ENCODE data around the gene LRP1. TPM values are rescaled to one million over a fixed set of nuclear protein-coding genes. Genes with fewer than 3 reads are reported as not detected.
A peak's percentile ranks its signal among the peaks of the same experiment; 100 is the strongest.

Gene LRP1
- total RNA-seq, 1 experiment from 2014 or later, result 39.0 TPM

DNA sequence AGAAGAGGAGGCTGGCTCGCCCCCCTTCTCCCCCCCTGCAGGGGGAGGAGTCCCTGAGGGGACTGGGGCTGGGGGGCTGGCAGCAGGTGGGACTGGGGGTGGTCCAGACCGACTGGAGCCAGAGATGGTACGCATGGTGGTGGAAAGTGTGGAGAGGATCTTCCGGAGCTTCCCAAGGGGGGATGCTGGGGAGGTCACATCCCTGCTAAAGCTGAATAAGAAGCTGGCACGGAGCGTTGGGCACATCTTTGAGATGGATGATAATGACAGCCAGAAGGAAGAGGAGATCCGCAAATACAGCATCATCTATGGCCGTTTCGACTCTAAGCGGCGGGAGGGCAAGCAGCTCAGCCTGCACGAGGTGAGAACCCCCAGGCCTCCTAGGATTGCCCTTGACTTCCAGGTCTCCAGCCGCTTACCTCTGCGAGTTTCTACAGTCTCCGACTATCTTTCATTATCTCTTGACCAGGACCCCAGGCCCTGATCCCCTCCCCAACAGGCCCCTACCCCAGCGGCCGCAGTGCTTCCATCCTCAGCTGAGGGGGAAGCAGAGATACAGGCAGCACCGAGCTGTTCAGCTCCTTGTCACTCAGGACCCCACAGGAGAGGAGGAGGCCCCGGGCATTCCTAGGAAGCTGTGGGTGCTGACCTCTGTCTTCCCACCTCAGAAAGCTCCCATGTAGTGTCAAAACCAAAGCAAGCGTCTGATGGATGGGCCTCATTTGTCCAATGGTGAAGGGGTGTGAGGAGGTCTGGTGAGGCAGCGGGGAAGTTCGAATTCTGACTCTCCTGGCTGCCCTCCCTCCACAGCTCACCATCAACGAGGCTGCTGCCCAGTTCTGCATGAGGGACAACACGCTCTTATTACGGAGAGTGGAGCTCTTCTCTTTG, 36.4 kb upstream of the LRP1 start:
- DNase-seq, result no peak
- Histone ChIP-seq H3K4me3 (no peak overlapping the region), H3K36me3 (peaks cover 54% of the 10 kb centered on the region), H3K9me3 (no peaks in the 10 kb centered on the region), H3K27me3 (no peaks in the 10 kb centered on the region)

DNA sequence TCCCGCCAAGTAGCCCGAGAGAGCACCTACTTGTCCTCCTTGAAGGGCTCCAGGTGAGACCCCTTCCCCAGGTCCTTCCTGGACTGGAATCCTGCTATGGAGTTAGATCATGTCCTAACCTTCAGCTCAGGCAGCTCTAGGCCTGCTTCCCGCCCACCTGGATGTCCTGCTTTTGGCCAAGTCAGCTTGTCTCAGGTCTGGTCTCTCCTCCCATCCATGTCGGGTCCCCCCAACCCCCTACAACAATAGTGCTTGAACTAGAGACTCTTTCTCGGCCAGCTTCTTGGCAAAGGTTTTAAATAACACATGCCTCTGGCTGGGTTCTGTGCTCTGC, 35.8 kb upstream of the LRP1 start:
- Histone ChIP-seq H3K36me3 (peaks cover 58% of the 10 kb centered on the region), H3K27me3 (no peaks in the 10 kb centered on the region), H3K9me3 (no peaks in the 10 kb centered on the region), H3K4me3 (no peak overlapping the region)
- DNase-seq, result no peak

DNA sequence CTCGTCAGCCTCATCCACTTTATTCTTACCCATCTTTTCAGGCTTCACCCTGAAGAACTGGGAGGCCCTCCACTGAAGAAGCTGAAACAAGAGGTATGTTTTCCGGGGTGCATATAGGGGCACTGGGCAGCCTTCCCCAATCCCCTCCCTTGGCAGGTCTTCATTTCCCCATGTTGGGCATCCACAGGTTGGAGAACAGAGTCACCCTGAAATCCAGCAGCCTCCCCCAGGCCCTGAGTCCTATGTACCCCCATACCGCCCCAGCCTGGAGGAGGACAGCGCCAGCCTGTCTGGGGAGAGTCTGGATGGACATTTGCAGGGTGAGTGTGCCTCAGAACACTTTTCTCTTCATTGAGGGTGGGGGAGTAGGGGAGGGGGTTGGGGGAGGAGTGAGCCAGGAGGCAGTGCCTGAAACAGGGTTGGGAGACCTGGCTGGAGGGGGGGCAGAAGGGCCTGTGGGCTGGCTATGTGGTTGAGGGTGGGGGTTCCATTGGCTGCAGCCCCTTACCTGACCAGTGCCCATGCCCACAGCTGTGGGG, 35.3 kb upstream of the LRP1 start:
- DNase-seq, result no peak
- no peak overlapping the region for H3K4me3 ChIP-seq
- H3K36me3 ChIP-seq, result peaks cover 58% of the 10 kb centered on the region
- H3K9me3 ChIP-seq, result no peaks in the 10 kb centered on the region
- H3K27me3 ChIP-seq, result no peaks in the 10 kb centered on the region

DNA sequence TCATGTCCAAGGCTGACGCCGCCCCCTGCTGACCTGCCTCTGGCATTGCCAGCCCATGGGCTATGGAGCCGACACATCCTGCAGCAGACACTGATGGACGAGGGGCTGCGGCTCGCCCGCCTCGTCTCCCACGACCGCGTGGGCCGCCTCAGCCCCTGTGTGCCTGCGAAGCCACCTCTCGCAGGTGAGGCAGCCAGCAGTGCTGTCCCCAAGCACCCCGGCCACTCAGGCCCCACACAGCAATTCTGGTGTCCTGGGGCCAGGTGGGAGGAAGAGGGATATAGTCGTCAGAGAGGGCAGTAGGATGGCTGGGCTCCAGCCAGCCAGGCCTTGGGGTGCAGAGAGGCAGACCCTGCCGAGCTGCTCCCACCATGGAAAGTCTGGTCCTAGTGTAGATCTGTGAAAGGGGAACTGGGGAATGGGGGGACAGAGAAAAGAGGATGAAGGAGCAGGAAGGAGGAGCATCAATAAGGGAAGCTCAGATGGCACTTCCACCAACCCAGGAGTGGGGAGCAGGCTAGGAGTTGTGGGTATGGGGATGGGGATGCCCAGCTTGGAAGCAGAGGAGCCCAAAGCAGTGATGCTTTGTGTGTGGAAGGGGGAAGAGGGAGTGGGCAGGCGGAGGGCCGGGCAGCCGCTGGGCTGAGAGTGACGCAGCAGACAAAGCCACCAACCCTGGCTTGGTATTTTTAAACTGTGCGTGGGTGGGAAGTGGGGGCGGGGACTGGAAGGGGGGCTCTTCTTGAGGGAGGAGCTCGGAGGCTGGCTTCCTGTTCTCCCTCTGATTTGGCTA, 34.7 kb upstream of the LRP1 start:
- H3K27me3 ChIP-seq, result no peaks in the 10 kb centered on the region
- H3K4me3 ChIP-seq, result no peak overlapping the region
- peaks cover 58% of the 10 kb centered on the region for H3K36me3 ChIP-seq
- H3K9me3 ChIP-seq, result no peaks in the 10 kb centered on the region
- peak; percentile 35 for DNase-seq

DNA sequence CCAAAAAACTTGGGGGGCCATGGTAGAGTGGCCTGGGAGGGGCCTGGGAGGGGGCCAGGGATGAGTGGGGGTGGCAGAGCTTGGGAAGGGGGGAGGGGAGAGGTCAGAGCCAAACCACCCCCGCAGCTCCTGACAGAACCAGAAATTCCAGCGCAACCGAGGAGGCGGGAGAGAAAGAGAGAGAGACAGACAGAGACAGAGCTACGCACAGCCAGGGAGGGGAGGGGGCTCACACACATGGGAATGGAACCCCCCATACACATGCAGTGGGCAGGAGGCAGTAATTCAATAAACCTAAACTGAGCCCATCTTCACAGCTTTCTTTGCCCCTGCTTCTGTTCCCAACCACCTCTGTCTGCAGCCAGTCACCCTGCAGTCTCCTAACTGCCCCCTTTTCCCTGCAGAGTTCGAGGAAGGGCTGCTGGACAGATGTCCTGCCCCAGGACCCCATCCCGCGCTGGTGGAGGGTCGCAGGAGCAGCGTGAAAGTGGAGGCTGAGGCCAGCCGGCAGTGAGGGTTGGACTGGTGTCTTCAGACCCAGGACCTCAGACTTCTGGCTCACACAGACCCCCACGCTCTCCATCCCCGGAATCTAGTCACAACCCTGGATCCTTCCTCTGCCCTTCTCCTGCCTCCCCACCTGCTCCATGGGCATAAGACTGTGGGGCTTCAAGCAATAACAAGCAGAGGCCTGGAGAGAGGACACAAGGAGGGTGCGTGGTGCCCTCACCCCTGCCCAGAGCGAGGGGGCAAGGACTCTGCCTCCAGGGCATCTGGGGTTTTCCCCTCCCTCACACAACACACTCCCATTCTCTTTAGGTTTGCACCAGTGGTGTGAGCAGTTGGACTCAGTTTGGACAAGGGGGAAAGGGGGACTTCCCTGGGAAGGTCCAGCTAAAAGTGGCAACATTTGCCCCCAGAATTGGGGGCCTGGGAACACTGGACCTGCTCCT, 33.8 kb upstream of the LRP1 start:
- Histone ChIP-seq H3K36me3 (peaks cover 58% of the 10 kb centered on the region), H3K9me3 (no peaks in the 10 kb centered on the region), H3K4me3 (no peak overlapping the region), H3K27me3 (no peaks in the 10 kb centered on the region)
- no peak for DNase-seq

DNA sequence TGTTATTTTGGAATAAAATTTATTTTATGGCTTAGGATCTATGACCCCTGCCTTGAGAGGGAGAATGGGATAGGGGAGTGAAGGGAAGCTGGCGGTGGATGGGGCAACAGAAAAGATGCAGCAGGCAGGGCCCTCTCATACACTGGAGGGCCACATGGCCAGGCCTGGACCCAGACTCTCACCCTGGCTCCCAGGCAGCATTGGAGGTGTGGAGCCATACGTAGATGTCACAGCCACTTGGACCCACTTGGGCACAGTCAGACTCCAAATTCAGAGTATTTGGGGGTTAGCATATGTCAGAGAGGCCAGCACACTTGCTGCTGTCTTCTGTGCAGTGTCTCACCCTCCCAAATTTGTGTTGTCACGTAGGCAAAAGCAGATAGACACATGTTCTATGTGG, 32.8 kb upstream of the LRP1 start:
- peaks cover 51% of the 10 kb centered on the region for H3K36me3 ChIP-seq
- no peak for DNase-seq
- no peaks in the 10 kb centered on the region for H3K27me3 ChIP-seq
- H3K9me3 ChIP-seq, result no peaks in the 10 kb centered on the region
- no peak overlapping the region for H3K4me3 ChIP-seq

DNA sequence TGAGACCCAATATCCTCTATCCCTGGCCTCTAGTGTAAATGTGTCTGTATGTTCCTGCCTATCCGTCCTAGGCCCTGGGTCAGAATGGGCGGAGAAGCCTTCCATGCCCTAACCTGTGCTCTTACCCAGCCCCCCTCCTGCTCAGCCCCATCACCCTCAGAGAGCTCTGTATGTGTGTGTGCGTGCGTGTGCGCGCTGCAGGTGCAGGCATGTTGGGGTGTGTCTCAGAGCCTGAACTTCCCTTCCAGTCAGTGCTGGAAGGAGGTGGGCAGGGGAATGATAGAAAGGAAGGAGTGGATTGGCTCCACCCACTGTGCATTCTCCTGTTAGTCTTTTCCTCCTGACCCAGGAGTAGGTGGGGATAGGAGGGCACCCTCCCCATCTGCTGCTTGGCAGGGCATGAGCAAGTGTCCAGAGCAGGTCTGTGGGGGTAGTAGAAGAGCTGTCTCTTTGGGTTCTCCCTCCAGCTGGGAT, 32.1 kb upstream of the LRP1 start:
- no peaks in the 10 kb centered on the region for H3K9me3 ChIP-seq
- no peak overlapping the region for H3K4me3 ChIP-seq
- peaks cover 44% of the 10 kb centered on the region for H3K36me3 ChIP-seq
- no peaks in the 10 kb centered on the region for H3K27me3 ChIP-seq
- peak; percentile 45 for DNase-seq

DNA sequence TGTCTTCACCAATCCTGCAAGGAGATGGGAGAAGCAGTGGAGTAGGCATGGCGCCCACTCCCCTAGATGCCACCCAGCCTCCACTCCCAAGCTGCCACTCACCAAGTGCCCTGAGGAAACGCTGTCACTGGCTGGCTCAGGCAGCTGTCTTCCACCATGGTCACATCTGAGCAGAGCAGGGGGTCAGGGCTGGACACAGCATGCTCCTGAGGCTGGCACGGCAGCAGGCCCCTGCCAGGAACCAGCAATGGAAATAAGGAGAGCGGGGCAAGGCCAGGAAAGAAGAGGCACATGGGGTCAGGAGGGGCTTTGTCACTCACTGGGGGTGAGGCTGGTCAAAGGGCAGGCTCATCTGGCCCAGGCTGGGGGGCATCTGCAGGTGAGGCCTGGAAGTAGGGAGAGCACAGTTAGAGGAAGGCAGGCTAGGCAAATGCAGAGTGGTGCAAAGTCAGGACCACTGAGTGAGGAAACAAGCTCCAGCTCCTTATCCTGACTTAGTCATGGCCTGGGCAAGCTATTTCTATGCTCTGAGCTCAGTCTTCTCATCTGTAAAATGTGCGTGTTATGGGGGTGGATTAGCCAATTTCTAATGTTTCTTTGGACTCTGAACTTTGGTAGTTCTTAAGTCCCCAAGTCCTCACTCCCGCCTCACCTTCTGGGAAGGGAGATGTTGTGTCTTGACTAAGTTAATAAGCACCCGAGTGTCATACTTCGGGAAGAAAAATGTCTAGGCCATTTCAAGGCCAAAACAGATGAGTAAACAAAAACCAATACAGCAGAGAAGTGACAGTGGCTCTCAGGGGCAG, 31.3 kb upstream of the LRP1 start:
- H3K27me3 ChIP-seq, result no peaks in the 10 kb centered on the region
- peaks cover 36% of the 10 kb centered on the region for H3K36me3 ChIP-seq
- no peak overlapping the region for H3K4me3 ChIP-seq
- H3K9me3 ChIP-seq, result no peaks in the 10 kb centered on the region
- no peak for DNase-seq

DNA sequence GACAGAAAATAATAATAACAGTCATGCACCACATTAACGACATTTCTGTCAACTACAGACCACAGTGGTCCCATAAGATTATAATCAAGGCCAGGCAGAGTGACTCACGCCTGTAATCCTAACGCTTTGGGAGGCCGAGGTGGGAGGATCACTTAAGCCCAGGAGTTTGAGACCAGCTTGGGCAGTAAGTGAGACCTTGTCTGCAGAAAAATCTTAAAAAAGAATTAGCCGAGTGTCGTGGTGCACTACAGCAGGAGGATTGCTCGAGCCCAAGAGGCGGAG, 30.8 kb upstream of the LRP1 start:
- Histone ChIP-seq H3K9me3 (no peaks in the 10 kb centered on the region), H3K27me3 (no peaks in the 10 kb centered on the region), H3K4me3 (no peak overlapping the region), H3K36me3 (peaks cover 32% of the 10 kb centered on the region)
- no peak for DNase-seq

DNA sequence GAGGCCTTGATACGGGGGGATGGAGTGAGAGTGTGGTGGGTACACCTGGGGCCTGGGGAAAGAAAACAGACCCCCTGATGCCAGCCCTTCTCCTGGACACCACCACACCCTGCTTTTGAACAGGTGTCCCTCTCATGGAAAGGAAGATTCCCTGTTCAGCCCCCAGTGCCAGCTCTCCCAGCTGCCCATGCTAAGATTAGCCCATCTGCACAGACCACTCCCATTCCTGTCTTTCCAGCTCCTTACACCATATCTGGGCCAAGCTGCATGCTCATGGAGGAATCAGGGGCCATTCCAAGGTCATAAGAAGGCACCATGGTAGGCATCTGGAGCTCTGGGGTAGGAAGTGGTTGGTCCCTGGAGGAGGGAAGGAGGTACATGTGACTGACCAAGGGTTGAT, 29.7 kb upstream of the LRP1 start:
- H3K27me3 ChIP-seq, result no peaks in the 10 kb centered on the region
- H3K36me3 ChIP-seq, result peaks cover 25% of the 10 kb centered on the region
- no peak overlapping the region for H3K4me3 ChIP-seq
- DNase-seq, result no peak
- H3K9me3 ChIP-seq, result no peaks in the 10 kb centered on the region

DNA sequence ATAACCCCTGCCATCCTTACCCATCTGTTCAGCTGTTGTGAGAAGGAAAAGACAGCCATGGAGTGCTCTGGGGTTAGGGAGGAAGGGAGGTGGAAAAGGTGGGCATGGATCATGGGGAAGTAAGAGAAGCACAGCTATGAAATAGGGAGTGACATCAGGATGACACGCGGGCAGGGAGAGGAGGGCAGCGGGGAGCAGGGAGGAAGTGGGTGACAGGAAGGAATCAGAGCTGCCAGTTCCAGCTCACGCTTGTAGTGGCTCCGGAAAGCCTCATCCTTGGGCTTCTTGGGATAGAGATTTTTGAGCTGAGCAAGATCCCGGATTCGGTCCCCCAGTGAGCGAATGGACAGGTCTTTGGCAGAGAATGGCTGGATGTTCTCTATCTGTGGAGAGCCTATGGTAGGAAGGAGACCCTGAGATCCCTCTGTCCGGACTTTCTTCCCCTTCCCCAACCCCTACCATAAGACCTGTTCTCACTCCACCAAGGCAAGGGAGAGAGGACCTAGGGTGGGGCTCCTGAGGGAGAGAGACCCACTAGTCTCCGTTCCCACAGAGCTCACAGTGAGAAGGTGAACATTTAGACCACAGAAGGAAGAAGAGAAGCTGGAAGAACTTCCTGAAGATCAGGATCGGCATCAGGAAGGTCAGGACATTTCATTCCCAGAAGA, 29.1 kb upstream of the LRP1 start:
- no peak overlapping the region for H3K4me3 ChIP-seq
- H3K9me3 ChIP-seq, result no peaks in the 10 kb centered on the region
- no peak for DNase-seq
- no peaks in the 10 kb centered on the region for H3K27me3 ChIP-seq
- H3K36me3 ChIP-seq, result peaks cover 24% of the 10 kb centered on the region

DNA sequence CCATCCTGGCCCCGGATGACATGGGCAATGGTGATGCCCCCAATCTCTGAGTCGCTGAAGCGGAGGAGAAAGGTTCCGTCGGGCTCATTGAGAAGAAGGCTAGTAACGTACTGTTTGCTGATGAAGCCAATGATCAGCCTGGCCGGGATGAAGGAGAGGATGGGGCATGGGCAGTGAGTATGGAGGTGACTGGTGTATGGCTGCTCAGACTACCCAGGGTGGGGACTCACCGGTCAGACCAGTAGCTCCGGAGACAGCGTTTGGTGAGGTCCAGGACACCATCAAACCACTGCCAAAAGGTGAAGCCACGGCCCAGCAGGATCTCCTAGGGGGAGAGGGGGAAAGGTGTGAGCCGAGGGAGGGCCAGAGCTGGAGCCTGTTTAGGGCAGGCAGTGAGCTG, 28.5 kb upstream of the LRP1 start:
- Histone ChIP-seq H3K9me3 (no peaks in the 10 kb centered on the region), H3K36me3 (peaks cover 19% of the 10 kb centered on the region), H3K27me3 (no peaks in the 10 kb centered on the region), H3K4me3 (no peak overlapping the region)
- DNase-seq, result no peak

DNA sequence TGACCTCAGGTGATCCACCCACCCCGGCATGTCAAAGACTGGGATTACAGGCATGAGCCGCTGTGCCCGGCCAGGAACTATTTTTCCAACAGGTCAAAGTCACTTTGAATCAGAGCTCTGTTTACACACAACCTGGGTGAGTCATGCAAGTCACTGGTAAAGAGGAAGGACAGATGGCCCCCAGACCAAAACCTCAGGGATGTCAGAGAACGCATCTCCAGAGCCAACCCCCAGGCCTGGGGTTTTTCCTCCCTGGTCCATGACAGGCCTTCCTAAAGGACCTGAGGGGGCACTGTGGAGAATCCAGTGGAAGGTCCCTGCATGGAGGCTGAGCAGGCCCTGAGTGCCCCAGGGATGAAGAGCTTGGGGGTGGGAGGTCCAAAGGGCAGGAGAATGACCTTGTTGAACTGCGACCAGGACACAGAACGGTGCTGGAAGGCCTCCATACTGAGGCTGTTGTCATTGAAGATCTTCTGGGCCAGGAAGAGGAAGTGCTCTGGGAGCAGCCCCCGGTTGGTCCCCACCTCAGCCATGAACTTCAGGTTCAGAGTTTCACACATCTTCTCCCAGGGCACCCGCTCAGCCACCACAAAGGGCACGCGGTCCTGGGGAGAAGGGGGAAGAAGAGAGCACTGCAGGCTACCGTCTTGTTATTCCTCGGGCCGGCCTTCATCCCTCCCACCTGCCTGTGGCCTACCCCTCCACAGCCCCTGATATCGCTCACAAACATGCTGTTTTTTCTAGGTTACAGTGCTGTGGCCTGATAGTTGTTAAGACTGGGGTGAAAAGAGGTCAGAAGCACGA, 26.2 kb upstream of the LRP1 start:
- Histone ChIP-seq H3K27me3 (no peaks in the 10 kb centered on the region), H3K36me3 (peaks cover 14% of the 10 kb centered on the region), H3K4me3 (no peak overlapping the region), H3K9me3 (no peaks in the 10 kb centered on the region)
- no peak for DNase-seq

DNA sequence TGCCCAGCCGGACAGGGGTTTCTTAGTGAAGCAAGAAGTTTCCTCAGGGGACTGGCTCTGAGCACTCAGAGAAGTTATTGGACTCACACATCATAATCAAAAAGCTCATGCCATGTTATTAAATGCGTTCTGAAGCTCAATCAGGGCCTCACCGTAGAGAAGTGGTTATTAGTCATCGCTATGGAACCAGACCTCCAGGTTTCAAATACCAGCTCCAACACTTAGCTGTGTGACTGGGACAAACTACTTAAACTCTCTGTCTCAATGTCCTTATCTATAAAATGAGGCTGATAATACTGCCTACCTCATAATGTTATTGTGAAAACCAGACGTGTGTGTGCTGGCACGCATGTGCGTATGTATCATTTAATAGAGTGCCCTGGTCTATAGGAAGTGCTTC, 24.4 kb upstream of the LRP1 start:
- DNase-seq, result no peak
- Histone ChIP-seq H3K9me3 (no peaks in the 10 kb centered on the region), H3K4me3 (no peak overlapping the region), H3K27me3 (no peaks in the 10 kb centered on the region), H3K36me3 (peaks cover 11% of the 10 kb centered on the region)

Measured in MG63 (cell line).